ENCODE measurements around the gene MYL10.
"Not testable (repeated sequence)": the region's sequence is repeated elsewhere in the genome, so short reads cannot be mapped to it uniquely, and the experiment has no call there.

MYL10 gene

DNA sequence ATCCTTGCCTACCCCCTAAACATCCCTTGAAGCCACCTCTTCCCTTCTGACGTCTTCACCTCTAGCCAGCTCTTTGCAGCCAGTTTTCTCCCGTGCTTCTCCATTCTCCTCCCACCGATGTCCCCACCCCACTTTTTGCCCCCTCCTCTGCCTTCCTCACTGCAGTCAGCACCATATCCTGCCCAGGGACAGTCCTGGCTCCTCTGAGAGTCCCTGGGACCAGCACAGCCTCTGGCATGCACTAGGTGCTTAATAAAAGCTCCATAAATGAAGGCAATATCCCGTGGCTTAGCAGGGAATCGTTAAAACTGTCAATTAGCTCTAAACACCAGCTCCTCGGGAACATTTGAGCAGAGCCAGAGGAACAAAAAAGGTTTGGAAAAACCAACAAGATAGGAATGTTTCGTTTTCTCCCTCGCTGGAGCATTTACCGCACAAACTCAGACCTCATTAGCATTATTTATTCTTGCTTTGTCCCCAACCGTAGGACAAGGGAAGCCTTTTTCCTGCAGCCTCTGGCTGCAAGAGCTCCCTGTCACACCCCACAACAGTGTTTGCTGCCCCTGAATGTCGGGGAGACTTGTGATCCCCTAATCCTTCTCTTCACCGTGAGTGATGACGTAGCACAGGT is 16.1 kb downstream of the MYL10 start:
- Histone ChIP-seq H3K27me3 (ENCODE audit: insufficient read depth, insufficient read length) (no peaks in the 10 kb centered on the region), H3K9me3 (ENCODE audit: insufficient read depth, low read length) (no peaks in the 10 kb centered on the region), H3K4me3 (ENCODE audit: insufficient read length, low read depth) (no peak overlapping the region), H3K36me3 (ENCODE audit: insufficient read depth, insufficient read length, low read length) (no peaks in the 10 kb centered on the region), H3K9ac (ENCODE audit: insufficient read length, low read depth) (peak overlapping the region; percentile 50), H3K4me1 (ENCODE audit: insufficient read depth, insufficient read length) (peaks cover 16% of the 10 kb centered on the region)
- no peak for TF ChIP-seq ZNF274 (IDR thresholded peaks at IDR 0.05; ENCODE audit: low read depth, low read length)
- no peak for TF ChIP-seq SUZ12 (IDR thresholded peaks at IDR 0.05; ENCODE audit: extremely low read depth, insufficient read depth, insufficient read length)
- no peak for TF ChIP-seq YY1 (IDR thresholded peaks at IDR 0.05; ENCODE audit: insufficient read depth, insufficient read length)
- no peak for DNase-seq (ENCODE audit: low read depth, low spot score)

DNA sequence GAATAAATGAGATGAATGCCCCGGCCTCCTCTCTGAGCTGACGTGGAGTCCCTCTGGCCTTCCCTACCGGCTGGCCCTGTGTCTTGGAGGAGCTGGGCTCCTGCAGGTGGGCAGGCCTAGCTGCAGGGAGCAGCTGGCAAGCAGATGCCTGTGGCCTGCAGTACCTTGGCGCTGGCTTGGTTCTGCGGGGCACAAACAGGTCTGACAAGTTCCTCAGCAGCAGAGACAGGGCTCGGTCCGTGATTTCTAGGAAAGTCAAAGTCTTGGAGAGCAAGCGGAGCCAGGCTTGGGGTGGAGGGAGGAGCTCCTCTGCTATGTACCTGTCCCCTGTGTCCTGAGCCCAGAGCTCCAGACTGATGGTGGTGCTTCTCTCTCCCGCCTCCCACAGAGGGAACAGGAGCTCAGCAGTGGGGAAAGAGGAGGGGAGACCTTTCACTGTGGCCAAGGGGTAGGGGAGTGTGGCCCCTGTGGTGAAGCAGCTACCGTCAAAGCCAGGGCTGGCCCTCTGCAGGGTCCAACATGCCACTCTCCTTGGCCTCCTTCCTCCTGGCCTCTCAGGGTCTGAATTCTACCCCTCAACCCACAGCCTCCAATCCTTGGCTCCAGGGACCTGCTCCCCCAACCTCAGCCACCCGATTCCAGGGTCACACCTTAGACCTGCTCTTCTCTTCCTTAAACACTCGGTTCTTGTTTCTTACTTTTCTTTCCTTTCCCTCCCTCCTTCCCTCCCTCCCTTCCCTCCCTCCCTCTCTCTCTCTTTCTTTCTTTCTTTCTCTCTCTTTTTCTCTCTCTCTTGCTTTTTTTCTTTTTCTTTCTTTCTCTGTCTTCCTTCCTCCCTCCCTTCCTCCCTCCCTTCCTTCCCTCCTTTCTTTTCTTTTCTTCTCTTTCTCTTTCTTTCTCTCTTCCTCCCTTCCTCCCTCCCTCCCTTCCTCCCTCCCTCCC is 20.1 kb downstream of the MYL10 start:
- Histone ChIP-seq H3K4me1 (ENCODE audit: insufficient read depth, insufficient read length) (peaks cover 13% of the 10 kb centered on the region), H3K9ac (ENCODE audit: insufficient read length, low read depth) (peak overlapping the region; percentile 36), H3K36me3 (ENCODE audit: insufficient read depth, insufficient read length, low read length) (no peaks in the 10 kb centered on the region), H3K9me3 (ENCODE audit: insufficient read depth, low read length) (no peaks in the 10 kb centered on the region), H3K27me3 (ENCODE audit: insufficient read depth, insufficient read length) (no peaks in the 10 kb centered on the region), H3K4me3 (ENCODE audit: insufficient read length, low read depth) (no peak overlapping the region)
- TF ChIP-seq YY1 (IDR thresholded peaks at IDR 0.05; ENCODE audit: insufficient read depth, insufficient read length) (no peak), SUZ12 (IDR thresholded peaks at IDR 0.05; ENCODE audit: extremely low read depth, insufficient read depth, insufficient read length) (no peak), ZNF274 (IDR thresholded peaks at IDR 0.05; ENCODE audit: low read depth, low read length) (no peak)
- no peak for DNase-seq (ENCODE audit: low read depth, low spot score)

DNA sequence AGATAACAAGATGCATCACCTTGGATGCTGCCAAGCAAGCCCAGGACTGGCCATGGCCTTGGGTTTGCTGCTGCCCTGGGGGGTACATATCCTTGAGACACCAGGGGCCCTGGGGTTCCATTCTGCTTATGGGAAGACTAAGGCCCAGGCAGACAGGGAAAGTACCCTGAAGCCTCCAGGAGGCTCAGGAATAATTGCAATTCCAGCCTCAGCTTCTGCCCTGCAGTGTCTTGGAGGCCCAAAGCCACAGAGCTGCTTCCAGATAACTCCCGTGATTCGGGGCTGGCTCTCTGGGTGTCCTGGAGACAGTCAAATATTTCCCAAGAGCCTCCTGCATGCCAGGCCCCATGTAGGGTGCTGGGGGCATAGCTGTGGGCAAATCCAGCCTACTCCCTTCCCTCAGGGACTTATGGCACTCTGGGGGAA is 22.6 kb downstream of the MYL10 start:
- no peak for TF ChIP-seq SUZ12 (IDR thresholded peaks at IDR 0.05; ENCODE audit: extremely low read depth, insufficient read depth, insufficient read length)
- TF ChIP-seq ZNF274 (IDR thresholded peaks at IDR 0.05; ENCODE audit: low read depth, low read length): no peak
- TF ChIP-seq YY1 (IDR thresholded peaks at IDR 0.05; ENCODE audit: insufficient read depth, insufficient read length): no peak
- Histone ChIP-seq H3K9ac (ENCODE audit: insufficient read length, low read depth) (no peak overlapping the region), H3K27me3 (ENCODE audit: insufficient read depth, insufficient read length) (peaks cover 7% of the 10 kb centered on the region), H3K4me1 (ENCODE audit: insufficient read depth, insufficient read length) (peaks cover 10% of the 10 kb centered on the region), H3K9me3 (ENCODE audit: insufficient read depth, low read length) (no peaks in the 10 kb centered on the region), H3K36me3 (ENCODE audit: insufficient read depth, insufficient read length, low read length) (no peaks in the 10 kb centered on the region), H3K4me3 (ENCODE audit: insufficient read length, low read depth) (no peak overlapping the region)
- DNase-seq (ENCODE audit: low read depth, low spot score): no peak

DNA sequence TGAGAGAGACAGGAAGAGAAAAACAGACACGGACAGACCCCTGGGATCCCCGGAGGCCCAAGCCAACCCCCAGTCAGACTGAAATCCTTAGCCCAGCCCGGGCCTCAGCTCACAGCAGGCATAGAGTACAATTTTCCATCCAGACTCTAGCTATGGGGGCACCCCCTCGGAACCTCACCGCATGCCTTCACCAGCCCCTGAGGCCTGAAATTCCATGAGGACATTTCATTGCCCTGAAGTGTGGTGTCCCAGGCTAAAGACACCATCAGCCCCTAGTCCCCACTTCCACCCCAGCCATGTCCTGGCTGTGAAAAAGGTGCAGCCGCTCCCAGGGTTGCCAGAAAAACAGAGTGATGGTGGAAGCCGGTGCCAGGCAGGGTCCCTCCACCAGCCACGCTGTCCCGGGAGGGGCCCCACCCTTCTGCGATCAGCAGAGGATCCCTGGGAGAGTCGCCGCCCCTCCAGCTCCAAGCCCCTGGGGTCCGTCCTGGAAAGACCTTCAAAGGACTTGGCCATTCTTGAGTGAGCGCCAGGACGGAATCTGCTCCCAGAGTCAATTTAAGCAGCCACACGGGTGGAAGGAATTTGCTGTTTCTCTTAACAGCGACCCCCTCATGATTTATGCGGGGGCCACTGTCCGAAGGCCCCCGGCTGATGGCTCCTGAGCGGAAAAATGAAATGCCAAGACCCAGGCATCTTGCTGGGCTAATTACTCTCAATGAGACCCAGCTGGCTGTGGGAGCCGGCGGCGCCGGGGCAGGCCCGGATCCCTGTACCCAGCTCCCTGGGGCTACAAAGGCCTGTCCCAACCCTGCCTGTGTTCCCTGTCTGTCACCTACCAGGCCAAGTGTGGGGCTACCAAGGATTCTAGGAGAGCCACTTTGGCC is 23.2 kb downstream of the MYL10 start:
- H3K4me1 ChIP-seq (ENCODE audit: insufficient read depth, insufficient read length): peaks cover 10% of the 10 kb centered on the region
- no peaks in the 10 kb centered on the region for H3K9me3 ChIP-seq (ENCODE audit: insufficient read depth, low read length)
- H3K36me3 ChIP-seq (ENCODE audit: insufficient read depth, insufficient read length, low read length): no peaks in the 10 kb centered on the region
- H3K9ac ChIP-seq (ENCODE audit: insufficient read length, low read depth): no peak overlapping the region
- no peak for DNase-seq (ENCODE audit: low read depth, low spot score)
- H3K4me3 ChIP-seq (ENCODE audit: insufficient read length, low read depth): no peak overlapping the region
- H3K27me3 ChIP-seq (ENCODE audit: insufficient read depth, insufficient read length): peaks cover 7% of the 10 kb centered on the region
- TF ChIP-seq ZNF274 (IDR thresholded peaks at IDR 0.05; ENCODE audit: low read depth, low read length): no peak
- no peak for TF ChIP-seq SUZ12 (IDR thresholded peaks at IDR 0.05; ENCODE audit: extremely low read depth, insufficient read depth, insufficient read length)
- no peak for TF ChIP-seq YY1 (IDR thresholded peaks at IDR 0.05; ENCODE audit: insufficient read depth, insufficient read length)

DNA sequence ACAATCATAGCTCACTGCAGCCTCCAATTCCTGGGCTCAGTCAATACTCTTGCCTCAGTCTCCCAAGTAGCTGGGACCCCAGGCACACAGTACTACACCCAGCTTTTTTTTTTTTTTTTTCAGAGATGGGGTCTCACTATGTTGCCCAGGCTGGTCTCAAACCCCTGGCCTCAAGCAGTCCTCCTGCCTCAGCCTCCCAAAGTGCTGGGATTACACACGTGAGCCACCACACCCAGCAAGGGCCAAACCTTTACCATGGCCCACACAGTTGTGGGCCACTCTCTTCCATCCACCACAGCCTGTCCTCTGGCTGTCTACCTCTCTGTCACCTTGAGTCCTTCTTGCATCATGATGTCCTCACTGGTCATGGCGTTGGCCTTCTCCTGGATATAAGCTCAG is 24.2 kb downstream of the MYL10 start:
- H3K9ac ChIP-seq (ENCODE audit: insufficient read length, low read depth); H3K27me3 ChIP-seq (ENCODE audit: insufficient read depth, insufficient read length); H3K4me3 ChIP-seq (ENCODE audit: insufficient read length, low read depth); H3K9me3 ChIP-seq (ENCODE audit: insufficient read depth, low read length); DNase-seq (ENCODE audit: low read depth, low spot score); H3K4me1 ChIP-seq (ENCODE audit: insufficient read depth, insufficient read length); H3K36me3 ChIP-seq (ENCODE audit: insufficient read depth, insufficient read length, low read length): not testable (repeated sequence)

DNA sequence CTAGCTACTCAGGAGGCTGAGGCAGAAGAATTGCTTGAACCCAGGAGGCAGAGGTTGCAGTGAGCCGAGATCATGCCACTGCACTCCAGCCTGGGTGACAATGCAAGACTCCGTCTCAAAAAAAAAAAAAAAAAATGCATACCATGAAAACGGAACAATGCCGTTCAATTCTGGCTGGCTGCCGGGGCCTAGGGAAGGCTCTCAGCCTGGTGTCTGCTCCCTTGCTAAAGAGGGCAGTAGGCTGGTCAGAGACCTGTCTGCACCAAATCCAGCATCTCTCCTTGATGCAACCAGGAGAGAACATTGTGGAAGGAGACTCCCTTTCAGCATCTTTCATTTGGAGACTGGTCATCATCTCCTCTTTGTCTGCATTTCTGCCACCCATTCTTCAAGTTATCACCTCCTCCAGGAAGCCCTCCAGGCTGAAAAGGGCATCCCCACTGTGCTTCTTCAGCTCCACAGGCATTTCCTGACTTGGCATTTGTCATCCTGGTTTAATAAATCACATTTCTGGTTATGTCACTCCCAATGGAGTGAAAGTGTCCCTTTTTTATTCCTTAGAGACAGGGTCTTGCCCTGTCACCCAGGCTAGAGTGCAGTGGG is 24.7 kb downstream of the MYL10 start:
- Histone ChIP-seq H3K4me3 (ENCODE audit: insufficient read length, low read depth) (no peak overlapping the region), H3K9ac (ENCODE audit: insufficient read length, low read depth) (peak overlapping the region; percentile 42), H3K9me3 (ENCODE audit: insufficient read depth, low read length) (no peaks in the 10 kb centered on the region), H3K36me3 (ENCODE audit: insufficient read depth, insufficient read length, low read length) (no peaks in the 10 kb centered on the region), H3K27me3 (ENCODE audit: insufficient read depth, insufficient read length) (peaks cover 7% of the 10 kb centered on the region), H3K4me1 (ENCODE audit: insufficient read depth, insufficient read length) (peaks cover 10% of the 10 kb centered on the region)
- DNase-seq (ENCODE audit: low read depth, low spot score): no peak
- TF ChIP-seq YY1 (IDR thresholded peaks at IDR 0.05; ENCODE audit: insufficient read depth, insufficient read length) (no peak), SUZ12 (IDR thresholded peaks at IDR 0.05; ENCODE audit: extremely low read depth, insufficient read depth, insufficient read length) (no peak), ZNF274 (IDR thresholded peaks at IDR 0.05; ENCODE audit: low read depth, low read length) (no peak)

Data from NT2/D1 (cell line).